SK-N-MC (cell line): Measurements from ENCODE around the gene ARHGEF28.
A peak's percentile ranks its signal among the peaks of the same experiment; 100 is the strongest.

Experiments used
- DNase-seq: peaks from one replicate; pipeline ENCODE4 v3.0.0-alpha.2; 2011; ENCODE audit warnings: low read depth, low spot score
- H3K27ac ChIP-seq: fragments of 200-600 bp; sonication (generic); 2 replicates; pipeline ENCODE4 v1.5.1; 2016; ENCODE audit warnings: mixed run types
- H3K36me3 ChIP-seq: fragments of 200-600 bp; sonication (generic); 2 replicates; pipeline ENCODE4 v1.6.1; 2017; ENCODE audit warnings: antibody characterized with exemption, low read length, mixed read lengths; ENCODE audit not compliant: insufficient read depth
- H3K4me3 ChIP-seq: fragments of 200-600 bp; sonication (generic); 2 replicates; pipeline ENCODE4 v1.5.1; 2016
- H3K9ac ChIP-seq: fragments of 200-600 bp; sonication (generic); 2 replicates; pipeline ENCODE4 v1.8.0; 2017; ENCODE audit warnings: mixed run types, mixed read lengths; ENCODE audit not compliant: insufficient read length
- H3K9me3 ChIP-seq: fragments of 200-600 bp; sonication (generic); 2 replicates; pipeline ENCODE4 v1.6.1; 2017; ENCODE audit warnings: low read depth, mild to moderate bottlenecking, antibody characterized with exemption, low read length, moderate library complexity, mixed read lengths
- EZH2 ChIP-seq: fragments of 200-600 bp; sonication (generic); IDR thresholded peaks from one replicate; pipeline ENCODE4 v1.6.1; 2017; ENCODE audit warnings: antibody characterized with exemption
- FOXP2 ChIP-seq: optimal IDR thresholded peaks from 2 replicates; pipeline ENCODE3; 2011; ENCODE audit warnings: mild to moderate bottlenecking, moderate library complexity; ENCODE audit not compliant: insufficient read depth; ENCODE audit errors: extremely low read length, control extremely low read depth
- POLR2AphosphoS5 ChIP-seq: IDR thresholded peaks from 2 replicates; pipeline ENCODE4 v1.6.1; 2012; ENCODE audit warnings: mild to moderate bottlenecking, low read depth, low read length, borderline replicate concordance

Gene ARHGEF28

DNA sequence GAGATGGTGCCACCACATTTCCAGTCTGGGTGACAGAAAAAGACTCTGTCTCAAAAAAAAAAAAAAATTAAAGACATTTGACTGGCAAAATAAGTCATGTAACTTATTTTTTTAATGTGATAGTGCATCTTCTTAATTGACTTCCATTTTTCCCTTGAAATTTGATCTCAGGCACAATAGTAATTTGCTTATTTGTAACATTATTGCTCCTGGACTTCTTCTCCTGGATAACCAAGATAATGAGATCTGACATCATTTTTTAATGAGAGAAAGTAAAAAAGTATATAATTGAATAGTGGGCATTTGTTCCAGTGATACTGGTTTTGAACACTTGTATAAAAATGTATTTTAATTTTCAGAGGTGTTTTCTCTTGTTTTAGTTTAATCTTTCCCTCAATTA, 3.5 kb downstream of the ARHGEF28 start:
- H3K9me3 ChIP-seq, result no peaks in the 10 kb centered on the region
- H3K9ac ChIP-seq, result no peak overlapping the region
- H3K36me3 ChIP-seq, result no peaks in the 10 kb centered on the region
- DNase-seq, result no peak
- H3K27ac ChIP-seq, result no peak overlapping the region
- no peak overlapping the region for H3K4me3 ChIP-seq
- no peak for TF ChIP-seq EZH2
- no peak for TF ChIP-seq FOXP2
- no peak for TF ChIP-seq POLR2AphosphoS5

DNA sequence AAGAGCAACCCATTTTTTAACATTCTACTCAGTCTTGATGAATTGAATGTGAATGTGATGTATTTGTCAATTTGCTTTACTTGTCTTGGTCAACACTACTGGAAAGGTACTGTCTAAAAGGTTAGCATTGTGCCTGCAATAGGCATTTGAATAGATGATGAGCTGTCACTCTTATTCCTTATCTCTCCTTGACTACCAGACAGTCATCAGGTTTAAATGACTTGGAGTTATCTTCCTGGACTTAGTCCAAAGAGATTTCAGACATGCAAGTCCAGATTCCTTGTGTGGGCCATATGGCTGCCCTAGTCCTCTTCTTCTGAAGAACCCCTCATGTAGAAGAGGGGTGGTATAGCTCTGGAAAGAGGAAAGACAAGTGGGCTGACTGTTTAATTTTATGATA, 4.8 kb downstream of the ARHGEF28 start:
- Histone ChIP-seq H3K9ac (no peak overlapping the region), H3K4me3 (no peak overlapping the region), H3K27ac (no peak overlapping the region), H3K9me3 (no peaks in the 10 kb centered on the region), H3K36me3 (no peaks in the 10 kb centered on the region)
- no peak for DNase-seq
- no peak for TF ChIP-seq FOXP2
- TF ChIP-seq EZH2, result no peak
- no peak for TF ChIP-seq POLR2AphosphoS5

DNA sequence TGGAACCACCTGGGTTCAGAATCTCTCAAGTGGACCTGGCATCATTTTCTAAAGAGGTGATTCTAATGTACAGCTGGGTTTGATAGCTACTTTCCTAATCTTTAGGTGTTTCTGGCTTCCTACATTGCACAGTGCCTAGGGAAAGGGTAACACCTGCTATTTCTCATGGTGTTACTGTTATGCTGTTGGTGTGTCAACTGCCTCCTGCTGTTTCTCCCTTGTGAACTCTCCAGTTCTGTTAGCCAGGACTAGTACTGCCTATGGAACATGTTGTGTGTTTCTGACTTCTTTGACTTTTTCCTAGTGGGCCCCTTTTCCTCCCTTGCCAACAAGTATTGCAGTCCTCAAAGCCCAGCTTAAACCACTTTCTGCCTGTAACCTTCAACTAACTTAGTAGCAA, 5.5 kb downstream of the ARHGEF28 start:
- no peak for TF ChIP-seq POLR2AphosphoS5
- Histone ChIP-seq H3K9ac (no peak overlapping the region), H3K9me3 (no peaks in the 10 kb centered on the region), H3K36me3 (no peaks in the 10 kb centered on the region), H3K27ac (no peak overlapping the region), H3K4me3 (no peak overlapping the region)
- no peak for DNase-seq

DNA sequence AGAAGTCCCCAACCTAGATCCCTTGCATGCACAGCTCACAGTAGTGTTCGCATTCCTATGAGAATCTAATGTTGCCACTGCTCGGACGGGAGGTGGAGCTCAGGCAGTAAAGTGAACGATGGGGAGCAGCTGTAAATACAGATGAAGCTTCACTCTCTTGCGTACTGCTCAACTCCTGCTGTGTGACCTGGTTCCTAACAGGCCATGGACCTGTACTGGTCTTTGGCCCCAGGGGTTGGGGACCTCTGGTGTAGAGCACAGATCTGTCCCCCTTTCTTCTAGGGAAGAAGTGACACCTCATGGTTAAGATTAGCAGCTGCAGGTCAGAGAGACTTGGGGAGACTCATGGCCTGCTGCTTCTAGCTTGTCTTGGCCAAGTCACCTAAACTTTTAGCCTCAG, 7.1 kb downstream of the ARHGEF28 start:
- H3K27ac ChIP-seq, result no peak overlapping the region
- no peak overlapping the region for H3K9ac ChIP-seq
- no peaks in the 10 kb centered on the region for H3K36me3 ChIP-seq
- DNase-seq, result no peak
- TF ChIP-seq EZH2, result no peak
- no peak for TF ChIP-seq FOXP2
- TF ChIP-seq POLR2AphosphoS5, result no peak
- no peaks in the 10 kb centered on the region for H3K9me3 ChIP-seq
- no peak overlapping the region for H3K4me3 ChIP-seq

DNA sequence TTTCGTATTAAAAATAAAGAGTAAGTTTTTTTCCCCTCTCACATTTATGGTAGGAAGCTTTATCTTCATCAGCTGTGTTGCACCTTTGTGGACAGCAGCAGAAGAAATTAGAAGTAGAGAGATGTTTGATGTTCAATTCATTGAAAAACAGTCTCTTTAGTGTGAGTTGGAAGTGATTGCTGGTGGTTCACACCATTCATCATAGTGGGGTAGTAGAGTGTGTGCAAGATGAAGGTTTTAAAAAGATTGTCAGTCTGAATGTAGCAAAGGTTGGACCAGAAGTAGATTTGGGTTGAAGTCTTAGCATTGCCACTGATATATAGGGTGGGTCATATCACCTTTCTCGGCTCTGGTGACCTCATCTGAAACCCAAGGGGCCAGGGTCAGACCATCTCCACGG, 10.4 kb downstream of the ARHGEF28 start:
- Histone ChIP-seq H3K9me3 (no peaks in the 10 kb centered on the region), H3K9ac (no peak overlapping the region), H3K27ac (no peak overlapping the region), H3K4me3 (no peak overlapping the region), H3K36me3 (no peaks in the 10 kb centered on the region)
- no peak for TF ChIP-seq POLR2AphosphoS5
- no peak for TF ChIP-seq FOXP2
- no peak for TF ChIP-seq EZH2
- no peak for DNase-seq

DNA sequence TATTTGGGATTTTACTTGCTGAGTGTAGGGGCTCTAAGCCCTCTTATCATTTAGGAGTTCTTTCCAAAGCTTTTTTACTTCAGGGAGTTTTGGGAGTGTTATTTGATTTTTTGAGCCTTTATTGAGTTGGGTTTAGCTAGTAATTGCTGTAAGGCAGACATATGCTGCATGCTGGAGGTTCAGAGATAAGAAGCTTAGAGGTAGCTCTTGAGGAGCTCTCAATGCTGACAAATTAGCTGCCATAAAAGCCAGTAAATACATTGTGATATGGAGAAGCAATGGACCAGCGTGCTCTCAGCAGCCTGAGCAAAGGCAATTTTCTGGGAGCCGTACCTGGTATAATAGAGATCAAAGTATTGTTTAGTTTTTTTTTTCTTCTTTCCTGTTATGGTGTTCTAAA, 11.6 kb downstream of the ARHGEF28 start:
- no peak for TF ChIP-seq POLR2AphosphoS5
- TF ChIP-seq EZH2, result no peak
- no peak for TF ChIP-seq FOXP2
- no peak overlapping the region for H3K27ac ChIP-seq
- H3K4me3 ChIP-seq, result no peak overlapping the region
- no peaks in the 10 kb centered on the region for H3K9me3 ChIP-seq
- no peaks in the 10 kb centered on the region for H3K36me3 ChIP-seq
- no peak overlapping the region for H3K9ac ChIP-seq
- no peak for DNase-seq

DNA sequence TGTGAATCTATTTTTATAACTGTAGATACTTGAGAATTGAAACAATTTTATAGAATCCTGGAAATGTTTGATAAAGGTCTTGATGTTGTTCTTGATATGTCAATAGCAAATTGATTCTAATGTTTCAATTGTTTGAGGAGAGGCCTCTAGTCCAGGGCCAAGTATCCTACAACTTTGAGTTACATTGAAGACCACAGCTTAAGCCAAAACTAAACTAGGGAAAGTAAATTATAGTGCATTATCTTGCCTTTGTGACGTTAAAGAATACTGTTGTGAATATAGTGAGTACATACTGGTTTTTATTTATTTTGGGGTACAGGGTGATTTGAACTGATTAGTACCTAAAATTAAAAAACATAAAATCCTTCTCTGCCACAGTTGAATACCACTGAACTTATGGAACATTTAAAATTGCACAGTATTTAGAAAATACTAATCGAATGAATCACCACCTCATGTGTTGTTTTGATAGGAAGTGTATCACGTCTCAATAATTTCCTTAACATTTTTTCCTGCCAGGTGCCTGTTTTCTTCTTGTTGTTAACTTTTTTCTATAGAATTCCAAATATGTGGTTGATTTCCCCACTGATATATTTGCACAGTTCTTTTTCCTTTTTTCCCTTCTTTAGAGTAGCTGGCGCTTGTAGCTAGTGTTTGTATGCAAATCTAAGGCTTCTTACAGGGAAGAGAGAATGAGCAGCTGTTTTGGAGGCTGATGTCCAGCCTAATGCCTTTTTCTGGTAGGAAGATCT, 12.5 kb downstream of the ARHGEF28 start:
- no peak overlapping the region for H3K4me3 ChIP-seq
- no peaks in the 10 kb centered on the region for H3K9me3 ChIP-seq
- no peak overlapping the region for H3K9ac ChIP-seq
- TF ChIP-seq EZH2 (no peak), POLR2AphosphoS5 (no peak), FOXP2 (no peak)
- H3K27ac ChIP-seq, result no peak overlapping the region
- no peak for DNase-seq
- H3K36me3 ChIP-seq, result no peaks in the 10 kb centered on the region

DNA sequence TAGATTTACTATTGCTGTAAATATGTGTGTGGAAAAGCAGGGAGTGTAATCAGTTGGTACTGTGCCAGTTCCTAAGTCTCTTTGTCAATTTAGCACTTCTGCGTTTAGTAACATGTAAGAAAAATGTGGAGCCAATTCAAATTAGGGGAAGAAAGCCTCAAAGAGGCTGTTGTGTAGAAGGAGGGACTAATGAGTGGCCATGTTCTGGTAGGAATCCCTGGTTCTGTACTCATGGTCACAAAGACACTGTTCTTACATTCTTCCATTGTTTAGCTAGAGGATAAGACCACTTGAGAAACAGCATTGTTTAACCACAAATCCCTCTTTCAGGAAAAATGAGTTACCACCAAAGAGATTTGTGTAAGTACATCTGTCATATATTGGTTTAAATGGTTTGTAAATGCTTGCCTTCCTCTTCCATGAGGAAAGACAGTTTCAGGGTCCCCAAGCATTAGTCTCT, 14.9 kb downstream of the ARHGEF28 start:
- Histone ChIP-seq H3K27ac (no peak overlapping the region), H3K9me3 (no peaks in the 10 kb centered on the region), H3K9ac (no peak overlapping the region), H3K36me3 (no peaks in the 10 kb centered on the region), H3K4me3 (no peak overlapping the region)
- TF ChIP-seq EZH2 (no peak), FOXP2 (no peak), POLR2AphosphoS5 (no peak)
- peak; percentile 8 for DNase-seq

DNA sequence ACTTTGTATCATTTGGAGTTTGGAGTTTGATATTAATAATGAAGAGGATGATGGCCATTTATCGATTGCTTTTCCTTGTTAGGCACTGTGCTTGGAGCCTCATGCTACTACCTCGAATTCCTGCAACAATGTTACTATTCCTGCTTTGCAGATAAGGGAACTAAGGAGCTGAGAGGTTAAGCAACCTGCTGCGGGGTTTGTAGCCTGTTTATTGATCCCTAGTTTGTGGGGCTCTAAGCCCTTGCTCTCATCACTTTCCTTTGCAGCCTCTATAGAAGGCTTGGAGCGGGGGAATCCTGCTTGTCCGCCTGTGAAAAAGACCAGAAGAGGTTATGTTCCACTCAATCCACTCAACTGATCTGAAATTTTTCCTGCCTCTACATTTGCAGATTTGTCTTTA, 15.8 kb downstream of the ARHGEF28 start:
- Histone ChIP-seq H3K36me3 (no peaks in the 10 kb centered on the region), H3K27ac (no peak overlapping the region)

DNA sequence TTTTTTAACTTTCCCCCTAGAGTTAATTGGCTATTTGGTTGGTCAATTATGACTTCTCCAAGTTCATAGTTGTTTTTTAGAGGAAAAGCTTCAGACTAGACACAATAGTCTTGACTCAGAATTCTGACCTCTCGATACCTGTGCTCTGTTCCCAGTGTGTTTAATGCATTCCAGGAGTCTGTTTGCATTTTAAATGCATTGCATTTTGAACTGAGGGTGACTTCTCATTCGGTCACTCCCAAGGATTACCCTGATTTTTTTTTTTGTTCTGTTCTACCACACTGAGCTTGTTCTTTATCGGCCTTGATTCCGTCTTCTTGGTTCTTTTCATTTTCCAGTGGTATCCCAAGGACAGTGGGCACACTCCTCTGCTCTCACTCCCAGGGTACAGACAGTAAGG, 16.3 kb downstream of the ARHGEF28 start:
- Histone ChIP-seq H3K36me3 (no peaks in the 10 kb centered on the region), H3K4me3 (no peak overlapping the region), H3K27ac (no peak overlapping the region), H3K9me3 (no peaks in the 10 kb centered on the region), H3K9ac (no peak overlapping the region)
- no peak for TF ChIP-seq EZH2
- no peak for TF ChIP-seq FOXP2
- TF ChIP-seq POLR2AphosphoS5, result no peak
- DNase-seq, result no peak

More for the DNA sequence above, 15.8 kb downstream of the ARHGEF28 start:
- DNase-seq, result no peak
- TF ChIP-seq EZH2 (no peak), POLR2AphosphoS5 (no peak), FOXP2 (no peak)
- no peak overlapping the region for H3K4me3 ChIP-seq
- no peak overlapping the region for H3K9ac ChIP-seq
- no peaks in the 10 kb centered on the region for H3K9me3 ChIP-seq
